ENCODE results near the gene NEDD4.

- TF ChIP-seq, protein P1, sequence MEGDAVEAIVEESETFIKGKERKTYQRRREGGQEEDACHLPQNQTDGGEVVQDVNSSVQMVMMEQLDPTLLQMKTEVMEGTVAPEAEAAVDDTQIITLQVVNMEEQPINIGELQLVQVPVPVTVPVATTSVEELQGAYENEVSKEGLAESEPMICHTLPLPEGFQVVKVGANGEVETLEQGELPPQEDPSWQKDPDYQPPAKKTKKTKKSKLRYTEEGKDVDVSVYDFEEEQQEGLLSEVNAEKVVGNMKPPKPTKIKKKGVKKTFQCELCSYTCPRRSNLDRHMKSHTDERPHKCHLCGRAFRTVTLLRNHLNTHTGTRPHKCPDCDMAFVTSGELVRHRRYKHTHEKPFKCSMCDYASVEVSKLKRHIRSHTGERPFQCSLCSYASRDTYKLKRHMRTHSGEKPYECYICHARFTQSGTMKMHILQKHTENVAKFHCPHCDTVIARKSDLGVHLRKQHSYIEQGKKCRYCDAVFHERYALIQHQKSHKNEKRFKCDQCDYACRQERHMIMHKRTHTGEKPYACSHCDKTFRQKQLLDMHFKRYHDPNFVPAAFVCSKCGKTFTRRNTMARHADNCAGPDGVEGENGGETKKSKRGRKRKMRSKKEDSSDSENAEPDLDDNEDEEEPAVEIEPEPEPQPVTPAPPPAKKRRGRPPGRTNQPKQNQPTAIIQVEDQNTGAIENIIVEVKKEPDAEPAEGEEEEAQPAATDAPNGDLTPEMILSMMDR (IDR thresholded peaks at IDR 0.05), result no peak
- TF ChIP-seq POLR2A (IDR thresholded peaks at IDR 0.05), result no peak
Observed at GRCh38 chr15:55827204-55827603, 166.2 kb downstream of the NEDD4 start.
